Psoas muscle (tissue), 8 donors: ENCODE measurements around the gene LRRC42. TPM values are rescaled to one million over a fixed set of nuclear protein-coding genes. Genes with fewer than 3 reads are reported as not detected.

ENCODE experiments used
- ATAC-seq, 4 donors: fragments of 200-7000 bp; cut with Tn5 transposase; one replicate each; pipeline ENCODE4 v1.9.1; 2020; ENCODE audit warnings: moderate library complexity in 3 of 4, mild to moderate bottlenecking in 2 of 4
- DNase-seq, 2 donors: peaks; one replicate each; pipeline ENCODE4 v3.0.0-alpha.2; 2020
- H3K27ac ChIP-seq: fragments of 200-600 bp; one replicate; pipeline ENCODE4 v1.8.0; 2022
- H3K27me3 ChIP-seq, 3 donors: fragments of 200-600 bp in 1 of 3; one replicate each; pipeline versions ENCODE4 v1.6.1 to v1.8.0; 2013 to 2022; ENCODE audit warnings: low read length in 2 of 3, mild to moderate bottlenecking in 2 of 3, moderate library complexity in 1 of 3; ENCODE audit not compliant: insufficient read depth in 3 of 3
- H3K36me3 ChIP-seq, 2 donors: fragments of 200-600 bp in 1 of 2; one replicate each; pipeline versions ENCODE4 v1.6.1 to v1.8.0; 2013 to 2022; ENCODE audit warnings: low read depth in 1 of 2, mild to moderate bottlenecking in 1 of 2, moderate library complexity in 1 of 2; ENCODE audit not compliant: insufficient read depth in 1 of 2
- H3K4me1 ChIP-seq: fragments of 200-600 bp; one replicate; pipeline ENCODE4 v1.8.0; 2022
- H3K4me3 ChIP-seq: fragments of 200-600 bp; one replicate; pipeline ENCODE4 v1.8.0; 2022; ENCODE audit warnings: mild to moderate bottlenecking
- H3K9me3 ChIP-seq: fragments of 200-600 bp; one replicate; pipeline ENCODE4 v1.8.0; 2022
- CTCF ChIP-seq: fragments of 200-600 bp; IDR thresholded peaks from one replicate; pipeline ENCODE4 v1.8.0; 2022; ENCODE audit warnings: antibody characterized with exemption
- WGBS, 3 donors: extraction: QIAGEN DNeasy Blood & Tissue Kit; methylation state at CpG; one replicate each; pipeline versions ENCODE4 v1.1.6 to v1.1.7; 2013; 5-methylcytosine and 5-hydroxymethylcytosine counted together
- intact Hi-C, 2 donors: fragments of 100-400 bp; cut with DNase I; formaldehyde crosslinking; loops; one replicate each; pipeline versions ENCODE4 v1.11.0 to v1.14.2; 2022
- polyA plus RNA-seq, 3 donors: library from polyadenylated mRNA; stranded (reverse); fragments of 200-250 nt; gene quantifications; one replicate each; pipeline ENCODE4 v1.2.3, GENCODE V29; 2013
- total RNA-seq, 4 donors: library from RNA; stranded (reverse); fragmentation: NEBNext Ultra II Directional in 2 of 4; extraction: Animal tissue kit (Norgen Biotek cat#: 25700) in 2 of 4; gene quantifications; one replicate each; pipeline versions ENCODE4 v1.2.1 to v1.2.4, GENCODE V29; 2021 to 2023
- donor health status: healthy with polysubstance abuse.
- donor health status: DM: no; HTN: no; CAD: no; lungs with moderate emphysema.
- donor health status: Bipolar disorder and iron deficiency.
- donor health status: healthy.
- donor health status: DM: yes; HTN: yes; CAD: no.
- donor health status: DM: no; HTN: no; CAD: no.
- donor health status: DM: no; HTN: no; CAD: no.
- donor health status: DM: yes; HTN: yes; CAD: no.

LRRC42 gene
- total and polyA plus RNA-seq, 7 donors: 10.0 to 16.9 (median 12.0) TPM

GRCh38 chr1:54016343-54017282 is 70.5 kb downstream of the LRRC42 start:
- ATAC-seq (no peak), DNase-seq (no peak)
- Histone ChIP-seq H3K4me3 (no peak overlapping the region), H3K4me1 (no peaks in the 10 kb centered on the region), H3K27me3 (peaks cover 0 to 12% (median 5%) of the 10 kb centered on the region in 3 donors), H3K27ac (no peak overlapping the region), H3K36me3 (no peaks in the 10 kb centered on the region), H3K9me3 (no peaks in the 10 kb centered on the region)
- 60 to 65% (median 64%) methylated on average over 8 of the region's 8 CpGs for WGBS, 3 donors
- intact Hi-C loops: no loop called here
- TF ChIP-seq CTCF: no peak

Other genes starting within 250 kb of the LRRC42 start
- gene GLIS1, start 207.2 kb upstream of the LRRC42 start, total RNA-seq: under 1 TPM; 0.11 to 0.40 (median 0.14) TPM
- gene GLIS1, start 207.2 kb upstream of the LRRC42 start, polyA plus RNA-seq: under 1 TPM; 0.03 to 0.35 (median 0.21) TPM
- 1 to 10 TPM; 3.0 to 7.5 (median 4.8) TPM for gene NDC1, start 108.1 kb upstream of the LRRC42 start, total RNA-seq
- 10 to 100 TPM in 1 of 3 donors, 1 to 10 TPM in 2; 4.3 to 12.1 (median 9.2) TPM for gene NDC1, start 108.1 kb upstream of the LRRC42 start, polyA plus RNA-seq
- 10 to 100 TPM; 11.8 to 23.3 (median 19.4) TPM for gene YIPF1, start 56.6 kb upstream of the LRRC42 start, total RNA-seq
- gene YIPF1, start 56.6 kb upstream of the LRRC42 start, polyA plus RNA-seq: 10 to 100 TPM; 23.1 to 54.1 (median 25.1) TPM
- gene DIO1, start 52.2 kb upstream of the LRRC42 start, total RNA-seq: not detected
- not detected for gene DIO1, start 52.2 kb upstream of the LRRC42 start, polyA plus RNA-seq
- gene IFT25, start 651 bp upstream of the LRRC42 start, total RNA-seq: 1 to 10 TPM; 4.9 to 5.8 (median 5.5) TPM
- 10 to 100 TPM in 1 of 3 donors, 1 to 10 TPM in 2; 4.6 to 10.3 (median 5.3) TPM for gene IFT25, start 651 bp upstream of the LRRC42 start, polyA plus RNA-seq
- not detected for gene LDLRAD1, start 71.8 kb downstream of the LRRC42 start, total RNA-seq
- gene LDLRAD1, start 71.8 kb downstream of the LRRC42 start, polyA plus RNA-seq: not detected
- 100 to 1,000 TPM; 166 to 216 (median 182) TPM for gene TMEM59, start 106.9 kb downstream of the LRRC42 start, total RNA-seq
- 100 to 1,000 TPM; 123 to 240 (median 140) TPM for gene TMEM59, start 106.9 kb downstream of the LRRC42 start, polyA plus RNA-seq
- gene TCEANC2, start 107.3 kb downstream of the LRRC42 start, total RNA-seq: 10 to 100 TPM in 1 of 4 donors, 1 to 10 TPM in 3; 5.5 to 10.4 (median 6.6) TPM
- 1 to 10 TPM; 2.3 to 9.5 (median 2.4) TPM for gene TCEANC2, start 107.3 kb downstream of the LRRC42 start, polyA plus RNA-seq
- not detected for gene CDCP2, start 206.7 kb downstream of the LRRC42 start, total RNA-seq
- not detected for gene CDCP2, start 206.7 kb downstream of the LRRC42 start, polyA plus RNA-seq